ENCODE measurements around the gene CEP104.
A peak's percentile ranks its signal among the peaks of the same experiment; 100 is the strongest.

The CEP104 gene

GRCh38 chr1:3900969-3901529 is 44.0 kb upstream of the CEP104 start:
- Histone ChIP-seq H3K4me3 (ENCODE audit: low read depth, low read length) (peak overlapping the region; percentile 91), H3K79me2 (ENCODE audit: control insufficient read depth, insufficient read depth, low read length, unreplicated experiment) (peaks cover 40% of the 10 kb centered on the region), H3K4me1 (ENCODE audit: control insufficient read depth, insufficient read depth, low read length, unreplicated experiment) (peaks cover 8% of the 10 kb centered on the region), H2AFZ (ENCODE audit: low read length, unreplicated experiment) (peak overlapping the region; percentile 91), H3K27me3 (ENCODE audit: insufficient read depth, low read length) (no peaks in the 10 kb centered on the region), H3K36me3 (ENCODE audit: insufficient read depth, low read length) (no peaks in the 10 kb centered on the region), H3K27ac (ENCODE audit: low read depth, low read length) (peak overlapping the region; percentile 92)

GRCh38 chr1:3900150-3900968 is 43.3 kb upstream of the CEP104 start, which contains the start of gene C1orf174:
C1orf174 (minus strand) TSS chr1:3900272; CDS start chr1:3900186, 86 bp downstream.
- Histone ChIP-seq H3K4me1 (ENCODE audit: control insufficient read depth, insufficient read depth, low read length, unreplicated experiment) (peaks cover 8% of the 10 kb centered on the region), H2AFZ (ENCODE audit: low read length, unreplicated experiment) (peak within 1 kb of the TSS; percentile 96), H3K27ac (ENCODE audit: low read depth, low read length) (peak within 1 kb of the TSS; percentile 92), H3K27me3 (ENCODE audit: insufficient read depth, low read length) (no peaks in the 10 kb centered on the region), H3K36me3 (ENCODE audit: insufficient read depth, low read length) (no peaks in the 10 kb centered on the region), H3K79me2 (ENCODE audit: control insufficient read depth, insufficient read depth, low read length, unreplicated experiment) (peaks cover 46% of the 10 kb centered on the region), H3K4me3 (ENCODE audit: low read depth, low read length) (peak within 1 kb of the TSS; percentile 91)

- peak overlapping the region; percentile 91 for H3K4me3 ChIP-seq (ENCODE audit: low read depth, low read length)
- H3K4me1 ChIP-seq (ENCODE audit: control insufficient read depth, insufficient read depth, low read length, unreplicated experiment): peaks cover 8% of the 10 kb centered on the region
- H3K27me3 ChIP-seq (ENCODE audit: insufficient read depth, low read length): no peaks in the 10 kb centered on the region
- H3K79me2 ChIP-seq (ENCODE audit: control insufficient read depth, insufficient read depth, low read length, unreplicated experiment): peaks cover 53% of the 10 kb centered on the region
- H3K27ac ChIP-seq (ENCODE audit: low read depth, low read length): peak overlapping the region; percentile 92
- H3K36me3 ChIP-seq (ENCODE audit: insufficient read depth, low read length): no peaks in the 10 kb centered on the region
- H2AFZ ChIP-seq (ENCODE audit: low read length, unreplicated experiment): peak overlapping the region; percentile 96
Observed at GRCh38 chr1:3899754-3900149, 42.7 kb upstream of the CEP104 start.

GRCh38 chr1:3898994-3899753 is 42.2 kb upstream of the CEP104 start:
- Histone ChIP-seq H2AFZ (ENCODE audit: low read length, unreplicated experiment) (peak overlapping the region; percentile 96), H3K27me3 (ENCODE audit: insufficient read depth, low read length) (no peaks in the 10 kb centered on the region), H3K27ac (ENCODE audit: low read depth, low read length) (peak overlapping the region; percentile 92), H3K79me2 (ENCODE audit: control insufficient read depth, insufficient read depth, low read length, unreplicated experiment) (peaks cover 55% of the 10 kb centered on the region), H3K36me3 (ENCODE audit: insufficient read depth, low read length) (no peaks in the 10 kb centered on the region), H3K4me3 (ENCODE audit: low read depth, low read length) (peak overlapping the region; percentile 91), H3K4me1 (ENCODE audit: control insufficient read depth, insufficient read depth, low read length, unreplicated experiment) (peaks cover 8% of the 10 kb centered on the region)

GRCh38 chr1:3898475-3898735 is 41.4 kb upstream of the CEP104 start:
- peaks cover 61% of the 10 kb centered on the region for H3K79me2 ChIP-seq (ENCODE audit: control insufficient read depth, insufficient read depth, low read length, unreplicated experiment)
- H3K27me3 ChIP-seq (ENCODE audit: insufficient read depth, low read length): no peaks in the 10 kb centered on the region
- peaks cover 8% of the 10 kb centered on the region for H3K4me1 ChIP-seq (ENCODE audit: control insufficient read depth, insufficient read depth, low read length, unreplicated experiment)
- H3K4me3 ChIP-seq (ENCODE audit: low read depth, low read length): peak overlapping the region; percentile 91; the same call in 1 of the 2 replicates
- H2AFZ ChIP-seq (ENCODE audit: low read length, unreplicated experiment): no peak overlapping the region
- no peak overlapping the region for H3K27ac ChIP-seq (ENCODE audit: low read depth, low read length)
- no peaks in the 10 kb centered on the region for H3K36me3 ChIP-seq (ENCODE audit: insufficient read depth, low read length)

- peaks cover 8% of the 10 kb centered on the region for H3K4me1 ChIP-seq (ENCODE audit: control insufficient read depth, insufficient read depth, low read length, unreplicated experiment)
- peaks cover 67% of the 10 kb centered on the region for H3K79me2 ChIP-seq (ENCODE audit: control insufficient read depth, insufficient read depth, low read length, unreplicated experiment)
- no peaks in the 10 kb centered on the region for H3K36me3 ChIP-seq (ENCODE audit: insufficient read depth, low read length)
- no peak overlapping the region for H2AFZ ChIP-seq (ENCODE audit: low read length, unreplicated experiment)
- no peak overlapping the region for H3K27ac ChIP-seq (ENCODE audit: low read depth, low read length)
- H3K27me3 ChIP-seq (ENCODE audit: insufficient read depth, low read length): no peaks in the 10 kb centered on the region
- no peak overlapping the region for H3K4me3 ChIP-seq (ENCODE audit: low read depth, low read length)
Observed at GRCh38 chr1:3896396-3897000, 39.5 kb upstream of the CEP104 start.

GRCh38 chr1:3895951-3896325 is 38.9 kb upstream of the CEP104 start:
- Histone ChIP-seq H3K79me2 (ENCODE audit: control insufficient read depth, insufficient read depth, low read length, unreplicated experiment) (peaks cover 67% of the 10 kb centered on the region), H3K27me3 (ENCODE audit: insufficient read depth, low read length) (no peaks in the 10 kb centered on the region), H3K4me1 (ENCODE audit: control insufficient read depth, insufficient read depth, low read length, unreplicated experiment) (peaks cover 8% of the 10 kb centered on the region), H3K27ac (ENCODE audit: low read depth, low read length) (no peak overlapping the region), H3K4me3 (ENCODE audit: low read depth, low read length) (no peak overlapping the region), H2AFZ (ENCODE audit: low read length, unreplicated experiment) (no peak overlapping the region), H3K36me3 (ENCODE audit: insufficient read depth, low read length) (no peaks in the 10 kb centered on the region)

GRCh38 chr1:3895279-3895950 is 38.4 kb upstream of the CEP104 start:
- H3K27me3 ChIP-seq (ENCODE audit: insufficient read depth, low read length): no peaks in the 10 kb centered on the region
- H3K4me1 ChIP-seq (ENCODE audit: control insufficient read depth, insufficient read depth, low read length, unreplicated experiment): peaks cover 8% of the 10 kb centered on the region
- H2AFZ ChIP-seq (ENCODE audit: low read length, unreplicated experiment): no peak overlapping the region
- peaks cover 2% of the 10 kb centered on the region; the same call in 1 of the 2 replicates for H3K36me3 ChIP-seq (ENCODE audit: insufficient read depth, low read length)
- H3K4me3 ChIP-seq (ENCODE audit: low read depth, low read length): no peak overlapping the region
- H3K79me2 ChIP-seq (ENCODE audit: control insufficient read depth, insufficient read depth, low read length, unreplicated experiment): peaks cover 72% of the 10 kb centered on the region
- no peak overlapping the region for H3K27ac ChIP-seq (ENCODE audit: low read depth, low read length)

GRCh38 chr1:3894626-3895278 is 37.7 kb upstream of the CEP104 start:
- H3K4me3 ChIP-seq (ENCODE audit: low read depth, low read length): no peak overlapping the region
- peaks cover 8% of the 10 kb centered on the region for H3K4me1 ChIP-seq (ENCODE audit: control insufficient read depth, insufficient read depth, low read length, unreplicated experiment)
- peaks cover 3% of the 10 kb centered on the region; the same call in 1 of the 2 replicates for H3K36me3 ChIP-seq (ENCODE audit: insufficient read depth, low read length)
- H3K27me3 ChIP-seq (ENCODE audit: insufficient read depth, low read length): no peaks in the 10 kb centered on the region
- H3K79me2 ChIP-seq (ENCODE audit: control insufficient read depth, insufficient read depth, low read length, unreplicated experiment): peaks cover 69% of the 10 kb centered on the region
- no peak overlapping the region for H2AFZ ChIP-seq (ENCODE audit: low read length, unreplicated experiment)
- no peak overlapping the region for H3K27ac ChIP-seq (ENCODE audit: low read depth, low read length)

GRCh38 chr1:3893190-3893589 is 36.2 kb upstream of the CEP104 start:
- no peak overlapping the region for H2AFZ ChIP-seq (ENCODE audit: low read length, unreplicated experiment)
- H3K27me3 ChIP-seq (ENCODE audit: insufficient read depth, low read length): no peaks in the 10 kb centered on the region
- no peak overlapping the region for H3K4me3 ChIP-seq (ENCODE audit: low read depth, low read length)
- H3K36me3 ChIP-seq (ENCODE audit: insufficient read depth, low read length): peaks cover 8% of the 10 kb centered on the region
- no peaks in the 10 kb centered on the region for H3K4me1 ChIP-seq (ENCODE audit: control insufficient read depth, insufficient read depth, low read length, unreplicated experiment)
- H3K27ac ChIP-seq (ENCODE audit: low read depth, low read length): no peak overlapping the region
- H3K79me2 ChIP-seq (ENCODE audit: control insufficient read depth, insufficient read depth, low read length, unreplicated experiment): peaks cover 53% of the 10 kb centered on the region

Data from ACC112 (cell line).